ENCODE results near the gene RPH3AL.
A peak's percentile ranks its signal among the peaks of the same experiment; 100 is the strongest.

RPH3AL gene

DNA sequence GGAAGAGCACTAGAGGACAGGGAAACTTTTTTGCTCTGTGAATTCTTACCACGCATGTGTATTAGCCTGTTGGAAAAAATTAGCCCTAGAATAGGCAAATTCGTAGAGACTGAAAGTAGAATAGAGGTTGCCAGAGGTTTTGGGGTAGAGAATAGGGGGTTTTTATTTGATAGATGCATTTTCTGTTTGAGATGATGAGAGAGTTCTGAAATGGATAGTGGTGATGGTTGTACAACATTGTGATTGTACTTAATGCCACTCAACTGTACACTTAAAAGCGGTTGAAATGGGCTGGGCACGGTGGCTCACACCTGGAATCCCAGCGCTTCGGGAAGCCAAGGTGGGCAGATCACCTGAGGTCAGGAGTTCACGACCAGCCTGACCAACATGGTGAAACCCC is 163.2 kb downstream of the RPH3AL start (continued):
- no peak for TF ChIP-seq ZNF544 (tag by site-specific recombination; IDR thresholded peaks at IDR 0.05)

DNA sequence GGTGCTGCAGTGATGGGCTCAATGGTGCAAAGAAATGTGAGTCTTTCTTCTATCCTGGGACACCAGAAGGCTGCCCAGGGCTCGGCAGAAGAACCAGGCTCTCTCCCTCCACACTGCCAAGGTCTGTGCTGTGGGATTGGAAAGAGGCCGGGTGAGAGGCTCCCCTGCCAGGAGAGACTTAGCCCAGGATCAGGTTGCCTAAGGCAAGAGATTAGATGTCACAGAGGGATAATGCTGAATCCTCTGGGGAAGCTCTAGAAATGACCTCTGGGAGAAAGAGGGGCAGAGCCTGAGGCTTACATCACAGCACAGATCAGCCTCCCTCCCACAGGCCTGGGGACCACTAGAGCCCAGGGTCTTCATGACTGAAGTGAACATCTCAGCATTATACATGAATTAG is 165.5 kb downstream of the RPH3AL start:
- H3K9me3 ChIP-seq (ENCODE audit: control insufficient read depth, insufficient read depth, low read depth, low read length) = no peaks in the 10 kb centered on the region
- TF ChIP-seq GLIS1 (tag by site-specific recombination; IDR thresholded peaks at IDR 0.05) = 0 out of 2 replicates have a peak, but pooled peaks have one; percentile 31
- no peak for TF ChIP-seq ZNF341 (tag by site-specific recombination; IDR thresholded peaks at IDR 0.05; ENCODE audit: low read depth)
- H3K4me3 ChIP-seq (ENCODE audit: low read depth, low read length) = no peak overlapping the region
- POLR2A ChIA-PET = no interaction called here
- CTCF ChIA-PET = no interaction called here
- H3K4me1 ChIP-seq (ENCODE audit: control insufficient read depth, insufficient read depth, low read length) = no peaks in the 10 kb centered on the region
- H3K36me3 ChIP-seq (ENCODE audit: control insufficient read depth in 2 of 2, insufficient read depth in 1 of 2, low read length in 2 of 2) = no peaks in the 10 kb centered on the region
- H3K27ac ChIP-seq (ENCODE audit: extremely low read depth, low read depth, low read length) = no peak overlapping the region

DNA sequence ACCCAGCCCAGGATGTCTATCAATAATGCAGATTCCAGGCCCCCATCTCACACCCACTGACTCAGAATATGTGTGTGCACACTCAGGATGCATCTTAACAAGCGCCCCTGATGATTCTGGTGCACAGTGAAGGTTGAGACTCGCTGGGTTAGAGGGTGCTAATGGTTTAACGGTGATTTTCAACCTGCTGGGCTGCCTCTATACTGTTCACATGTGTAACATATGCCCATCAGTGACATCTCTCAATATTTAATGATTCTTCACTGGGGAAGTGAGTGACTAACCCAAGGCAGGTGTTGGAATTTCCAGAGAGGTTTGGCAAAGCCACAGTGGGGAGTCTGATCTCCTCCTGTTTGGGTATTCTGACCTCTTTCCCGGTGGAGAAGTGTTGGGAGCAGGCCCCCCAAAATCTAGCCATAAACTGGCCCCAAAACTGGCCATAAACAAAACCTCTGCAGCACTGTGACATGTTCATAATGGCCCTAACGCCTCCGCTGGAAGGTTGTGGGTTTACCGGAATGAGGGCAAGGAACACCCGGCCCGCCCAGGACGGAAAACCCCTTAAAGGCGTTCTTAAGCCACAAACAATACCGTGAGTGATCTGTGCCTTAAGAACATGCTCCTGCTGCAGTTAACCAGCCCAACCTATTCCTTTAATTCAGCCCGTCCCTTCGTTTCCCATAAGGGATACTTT is 167.0 kb downstream of the RPH3AL start:
- Histone ChIP-seq H3K9me3 (ENCODE audit: control insufficient read depth, insufficient read depth, low read depth, low read length) (no peaks in the 10 kb centered on the region), H3K36me3 (ENCODE audit: control insufficient read depth in 2 of 2, insufficient read depth in 1 of 2, low read length in 2 of 2) (no peaks in the 10 kb centered on the region), H3K4me1 (ENCODE audit: control insufficient read depth, insufficient read depth, low read length) (no peaks in the 10 kb centered on the region), H3K4me3 (ENCODE audit: low read depth, low read length) (no peak overlapping the region), H3K27ac (ENCODE audit: extremely low read depth, low read depth, low read length) (no peak overlapping the region)
- TF ChIP-seq KLF10 (tag by site-specific recombination; IDR thresholded peaks at IDR 0.05) (no peak), ZNF24 (tag by site-specific recombination; IDR thresholded peaks at IDR 0.05) (no peak), ZNF473 (tag by site-specific recombination; IDR thresholded peaks at IDR 0.05) (no peak), ZNF175 (tag by site-specific recombination; IDR thresholded peaks at IDR 0.05) (no peak), ZNF558 (tag by site-specific recombination; IDR thresholded peaks at IDR 0.05) (no peak), ZNF174 (tag by site-specific recombination; IDR thresholded peaks at IDR 0.05) (no peak)
- TF ChIP-seq, protein P1, sequence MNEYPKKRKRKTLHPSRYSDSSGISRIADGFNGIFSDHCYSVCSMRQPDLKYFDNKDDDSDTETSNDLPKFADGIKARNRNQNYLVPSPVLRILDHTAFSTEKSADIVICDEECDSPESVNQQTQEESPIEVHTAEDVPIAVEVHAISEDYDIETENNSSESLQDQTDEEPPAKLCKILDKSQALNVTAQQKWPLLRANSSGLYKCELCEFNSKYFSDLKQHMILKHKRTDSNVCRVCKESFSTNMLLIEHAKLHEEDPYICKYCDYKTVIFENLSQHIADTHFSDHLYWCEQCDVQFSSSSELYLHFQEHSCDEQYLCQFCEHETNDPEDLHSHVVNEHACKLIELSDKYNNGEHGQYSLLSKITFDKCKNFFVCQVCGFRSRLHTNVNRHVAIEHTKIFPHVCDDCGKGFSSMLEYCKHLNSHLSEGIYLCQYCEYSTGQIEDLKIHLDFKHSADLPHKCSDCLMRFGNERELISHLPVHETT (tag by site-specific recombination; IDR thresholded peaks at IDR 0.05) = no peak
- TF ChIP-seq, protein P2, sequence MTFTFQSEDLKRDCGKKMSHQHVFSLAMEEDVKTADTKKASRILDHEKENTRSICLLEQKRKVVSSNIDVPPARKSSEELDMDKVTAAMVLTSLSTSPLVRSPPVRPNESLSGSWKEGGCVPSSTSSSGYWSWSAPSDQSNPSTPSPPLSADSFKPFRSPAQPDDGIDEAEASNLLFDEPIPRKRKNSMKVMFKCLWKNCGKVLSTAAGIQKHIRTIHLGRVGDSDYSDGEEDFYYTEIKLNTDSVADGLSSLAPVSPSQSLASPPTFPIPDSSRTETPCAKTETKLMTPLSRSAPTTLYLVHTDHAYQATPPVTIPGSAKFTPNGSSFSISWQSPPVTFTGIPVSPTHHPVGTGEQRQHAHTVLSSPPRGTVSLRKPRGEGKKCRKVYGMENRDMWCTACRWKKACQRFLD (tag by site-specific recombination; IDR thresholded peaks at IDR 0.05) = no peak
- CTCF ChIA-PET = no interaction called here
- POLR2A ChIA-PET = interaction anchor here (1.1 kb wide), 1 partner anchor 20 kb away, joined by 3 read pairs; no protein-coding TSS in a partner anchor

DNA sequence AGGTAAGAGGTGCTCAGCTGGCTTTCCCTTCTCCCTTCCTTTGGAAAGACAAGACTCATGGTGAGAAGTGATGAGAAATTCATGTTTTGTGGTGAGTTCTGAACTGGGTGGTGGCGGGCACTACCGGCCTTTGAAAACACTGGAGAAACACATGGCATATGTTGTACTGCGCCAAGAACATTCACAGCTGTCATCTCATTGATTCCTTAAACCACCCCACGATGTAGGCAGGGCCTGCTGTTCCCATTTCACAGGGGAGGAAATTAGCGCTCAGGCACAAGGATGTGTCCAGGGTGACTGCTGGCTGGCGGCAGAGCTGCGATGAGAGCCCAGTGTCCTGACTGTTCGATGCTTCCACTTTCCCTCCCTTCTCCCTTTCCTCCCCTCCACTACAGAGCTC is 169.6 kb downstream of the RPH3AL start:
- no peaks in the 10 kb centered on the region for H3K36me3 ChIP-seq (ENCODE audit: control insufficient read depth in 2 of 2, insufficient read depth in 1 of 2, low read length in 2 of 2)
- no peaks in the 10 kb centered on the region for H3K4me1 ChIP-seq (ENCODE audit: control insufficient read depth, insufficient read depth, low read length)
- no peaks in the 10 kb centered on the region for H3K9me3 ChIP-seq (ENCODE audit: control insufficient read depth, insufficient read depth, low read depth, low read length)
- POLR2A ChIA-PET = no interaction called here
- CTCF ChIA-PET = interaction anchor here (0.7 kb wide), 1 partner anchor 65 kb away, joined by 4 read pairs; no protein-coding TSS in a partner anchor
- H3K4me3 ChIP-seq (ENCODE audit: low read depth, low read length) = no peak overlapping the region
- no peak overlapping the region for H3K27ac ChIP-seq (ENCODE audit: extremely low read depth, low read depth, low read length)
- TF ChIP-seq ZNF350 (tag by site-specific recombination; IDR thresholded peaks at IDR 0.05) (no peak), MYNN (tag by site-specific recombination; IDR thresholded peaks at IDR 0.05; ENCODE audit: borderline replicate concordance) (no peak)
- TF ChIP-seq, protein P3, sequence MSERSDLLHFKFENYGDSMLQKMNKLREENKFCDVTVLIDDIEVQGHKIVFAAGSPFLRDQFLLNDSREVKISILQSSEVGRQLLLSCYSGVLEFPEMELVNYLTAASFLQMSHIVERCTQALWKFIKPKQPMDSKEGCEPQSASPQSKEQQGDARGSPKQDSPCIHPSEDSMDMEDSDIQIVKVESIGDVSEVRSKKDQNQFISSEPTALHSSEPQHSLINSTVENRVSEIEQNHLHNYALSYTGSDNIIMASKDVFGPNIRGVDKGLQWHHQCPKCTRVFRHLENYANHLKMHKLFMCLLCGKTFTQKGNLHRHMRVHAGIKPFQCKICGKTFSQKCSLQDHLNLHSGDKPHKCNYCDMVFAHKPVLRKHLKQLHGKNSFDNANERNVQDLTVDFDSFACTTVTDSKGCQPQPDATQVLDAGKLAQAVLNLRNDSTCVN (tag by site-specific recombination; optimal IDR thresholded peaks at IDR 0.05) = no peak
- TF ChIP-seq, protein P4, sequence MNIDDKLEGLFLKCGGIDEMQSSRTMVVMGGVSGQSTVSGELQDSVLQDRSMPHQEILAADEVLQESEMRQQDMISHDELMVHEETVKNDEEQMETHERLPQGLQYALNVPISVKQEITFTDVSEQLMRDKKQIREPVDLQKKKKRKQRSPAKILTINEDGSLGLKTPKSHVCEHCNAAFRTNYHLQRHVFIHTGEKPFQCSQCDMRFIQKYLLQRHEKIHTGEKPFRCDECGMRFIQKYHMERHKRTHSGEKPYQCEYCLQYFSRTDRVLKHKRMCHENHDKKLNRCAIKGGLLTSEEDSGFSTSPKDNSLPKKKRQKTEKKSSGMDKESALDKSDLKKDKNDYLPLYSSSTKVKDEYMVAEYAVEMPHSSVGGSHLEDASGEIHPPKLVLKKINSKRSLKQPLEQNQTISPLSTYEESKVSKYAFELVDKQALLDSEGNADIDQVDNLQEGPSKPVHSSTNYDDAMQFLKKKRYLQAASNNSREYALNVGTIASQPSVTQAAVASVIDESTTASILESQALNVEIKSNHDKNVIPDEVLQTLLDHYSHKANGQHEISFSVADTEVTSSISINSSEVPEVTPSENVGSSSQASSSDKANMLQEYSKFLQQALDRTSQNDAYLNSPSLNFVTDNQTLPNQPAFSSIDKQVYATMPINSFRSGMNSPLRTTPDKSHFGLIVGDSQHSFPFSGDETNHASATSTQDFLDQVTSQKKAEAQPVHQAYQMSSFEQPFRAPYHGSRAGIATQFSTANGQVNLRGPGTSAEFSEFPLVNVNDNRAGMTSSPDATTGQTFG (tag by site-specific recombination; IDR thresholded peaks at IDR 0.05; ENCODE audit: borderline replicate concordance) = no peak
